Pulmonary artery endothelial cell (primary cell): ENCODE results near the gene KRTAP5-2. TPM values are rescaled to one million over a fixed set of nuclear protein-coding genes. Genes with fewer than 3 reads are reported as not detected.

Source experiments
- DNase-seq: peaks from one replicate; pipeline ENCODE4 v3.0.0-alpha.2; 2011; ENCODE audit warnings: low read depth, low spot score
- total RNA-seq: library from RNA; depleted of rRNA; stranded (reverse); fragments of >200 nt; gene quantifications from 2 replicates; pipeline ENCODE4 v1.2.3, GENCODE V29; 2014

The KRTAP5-2 gene
- total RNA-seq, 1 donor from 2014 or later = not detected

DNA sequence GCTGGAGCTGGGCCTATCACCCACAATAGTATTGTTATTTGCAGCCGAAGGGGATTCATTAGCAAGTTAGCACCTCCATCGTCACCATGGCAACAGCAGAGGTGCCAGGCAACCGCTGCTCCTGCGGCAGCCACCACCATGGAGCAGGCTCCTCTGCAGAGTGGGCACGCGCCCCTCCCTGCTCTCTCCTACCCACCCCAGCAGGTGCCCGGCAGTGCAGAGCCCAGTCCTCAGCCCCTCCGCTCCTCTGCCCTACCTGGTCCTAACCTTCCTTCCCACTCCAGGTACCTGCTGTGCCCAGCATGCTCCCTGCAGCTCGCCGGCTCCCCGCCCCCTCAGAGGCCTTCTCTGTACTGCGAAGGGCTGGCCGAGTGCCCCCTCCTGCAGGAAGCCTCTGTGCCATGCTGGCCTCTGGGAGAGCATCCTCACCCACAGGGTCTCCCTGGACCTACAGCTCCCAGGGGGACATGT, 29.6 kb downstream of the KRTAP5-2 start:
- no peak for DNase-seq

DNA sequence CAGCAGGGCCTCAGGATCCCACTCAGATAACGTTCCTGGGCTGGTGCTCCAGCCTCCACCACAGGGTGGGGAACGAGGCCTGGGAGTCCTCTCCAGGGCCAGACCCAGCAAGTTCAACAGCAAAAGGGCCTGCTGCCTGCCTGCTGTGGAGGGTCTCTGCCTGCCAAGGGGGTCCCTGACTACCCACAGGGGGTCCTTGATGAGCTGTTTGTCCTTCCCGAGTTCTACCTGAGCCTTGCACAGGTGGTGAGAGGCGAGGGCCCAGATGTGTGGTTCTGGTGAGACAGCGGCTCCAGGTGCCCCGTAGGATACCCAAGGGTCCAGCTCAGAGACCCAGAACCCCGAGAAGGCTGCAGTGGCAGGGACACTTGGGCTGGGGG, 30.4 kb downstream of the KRTAP5-2 start:
- no peak for DNase-seq

DNA sequence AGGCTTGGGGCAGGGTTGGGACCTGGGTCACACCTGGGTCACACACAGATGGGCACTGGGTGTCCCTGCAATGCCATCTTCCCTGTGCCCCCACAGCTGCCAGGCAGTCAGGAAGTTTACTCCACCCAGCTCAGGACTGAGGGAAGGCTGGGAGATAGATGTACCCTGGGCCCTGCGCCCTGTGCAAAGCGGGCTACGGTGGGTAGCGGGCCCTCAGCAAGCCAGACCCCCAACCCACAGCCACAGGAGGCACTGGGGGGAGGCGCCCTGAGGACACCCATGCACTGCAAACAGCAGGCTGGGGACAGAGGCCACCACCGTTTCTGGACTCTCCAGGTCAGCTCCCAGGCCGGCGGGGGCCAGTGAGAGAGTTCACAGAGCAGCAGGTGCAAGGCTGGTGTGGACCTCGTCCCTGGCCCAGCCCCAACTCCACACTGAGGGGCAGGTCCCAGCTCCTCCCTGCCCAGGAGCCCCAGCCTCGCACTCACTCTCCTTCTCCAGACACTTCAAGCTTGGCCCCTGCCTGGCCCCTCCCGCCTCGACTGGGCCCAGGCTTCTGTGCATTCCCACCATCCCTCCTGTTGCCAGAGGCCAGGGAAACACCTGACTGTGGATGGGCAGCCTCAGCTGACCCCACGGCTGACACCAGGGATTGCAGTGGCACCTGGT, 30.9 kb downstream of the KRTAP5-2 start:
- no peak for DNase-seq

DNA sequence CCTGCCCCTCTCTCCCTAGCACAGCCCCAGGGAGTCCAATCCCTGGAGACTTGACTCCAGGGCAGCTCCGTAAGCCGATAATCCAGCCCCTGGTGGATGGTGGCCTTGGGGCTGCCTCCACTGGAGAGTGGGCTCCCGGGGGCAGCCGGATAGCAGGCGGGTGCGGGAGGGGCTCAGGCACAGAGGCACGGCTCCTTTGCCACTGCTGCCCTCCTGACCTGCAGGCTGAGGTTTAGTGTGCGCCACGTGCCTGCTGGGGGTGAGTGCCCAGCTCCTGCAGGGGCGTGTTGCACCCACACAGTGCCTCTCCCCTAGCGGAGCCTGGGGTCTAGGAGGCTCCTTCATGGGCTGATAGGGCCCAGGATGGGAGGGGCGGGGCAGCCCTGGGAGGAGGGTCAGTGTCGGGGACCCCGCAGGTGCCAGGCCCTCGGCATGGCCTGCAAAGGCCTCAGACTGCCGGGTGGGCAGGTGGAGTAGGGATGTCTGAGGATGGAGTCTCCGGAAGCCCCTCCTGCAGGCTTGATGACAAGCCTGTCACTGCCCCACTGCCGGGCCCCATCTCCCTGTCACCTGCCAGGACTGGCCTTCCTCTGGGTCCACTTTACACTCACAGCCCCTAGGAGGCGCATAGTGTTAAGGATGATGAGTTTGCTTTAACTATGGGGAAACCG, 31.6 kb downstream of the KRTAP5-2 start:
- DNase-seq = no peak

DNA sequence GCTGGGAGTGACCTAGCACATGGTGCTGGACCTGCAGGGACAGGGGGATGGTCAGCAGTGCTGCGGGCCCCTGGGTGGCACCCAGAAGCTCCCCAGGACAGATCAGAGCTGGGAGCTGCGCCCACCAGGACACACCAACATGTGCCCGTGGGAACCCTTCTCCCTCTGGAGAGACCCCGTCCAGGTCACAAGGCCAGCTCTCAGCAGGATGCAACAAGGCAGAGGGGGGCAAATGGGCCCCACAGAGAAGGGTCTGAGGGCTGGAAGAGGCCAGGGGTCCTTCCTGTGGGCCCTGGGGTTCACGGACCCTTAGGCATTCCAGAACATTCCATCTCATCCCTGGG, 32.2 kb downstream of the KRTAP5-2 start:
- no peak for DNase-seq

DNA sequence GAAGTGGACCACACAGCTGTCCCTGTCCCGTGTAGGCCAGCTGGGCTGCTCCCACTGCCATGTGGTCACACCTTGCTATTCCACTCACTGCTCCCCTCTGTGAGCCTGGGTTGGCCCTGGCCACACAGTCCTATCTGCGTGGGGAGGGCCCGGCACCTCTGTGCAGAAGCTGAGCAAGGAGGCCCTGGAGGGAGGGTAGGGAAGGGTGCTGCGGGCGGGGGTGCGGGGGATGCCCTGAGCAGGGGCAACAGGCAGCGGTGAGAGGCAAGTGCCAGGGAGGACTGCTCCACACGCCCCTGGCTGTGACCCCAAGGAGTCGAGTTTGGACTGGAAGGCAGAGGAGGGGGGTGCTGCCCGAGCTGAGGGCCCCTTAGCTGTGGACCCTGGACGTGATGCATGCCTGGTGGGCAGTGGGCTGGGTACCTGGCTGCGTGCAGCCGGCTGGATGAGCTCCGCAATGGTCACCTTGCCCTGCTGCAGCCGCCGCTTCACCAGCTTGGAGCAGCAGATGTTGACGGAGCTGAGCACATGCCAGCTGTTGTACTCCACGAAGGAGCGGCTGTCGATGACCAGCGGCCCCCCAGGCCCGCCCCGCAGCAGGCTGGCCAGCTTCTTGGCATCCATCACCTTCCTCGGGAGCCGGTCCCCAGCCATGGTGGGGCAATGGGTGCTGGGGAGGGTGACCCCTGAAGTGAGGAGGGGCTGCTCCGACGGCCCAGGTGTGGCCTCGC, 32.8 kb downstream of the KRTAP5-2 start:
- no peak for DNase-seq

DNA sequence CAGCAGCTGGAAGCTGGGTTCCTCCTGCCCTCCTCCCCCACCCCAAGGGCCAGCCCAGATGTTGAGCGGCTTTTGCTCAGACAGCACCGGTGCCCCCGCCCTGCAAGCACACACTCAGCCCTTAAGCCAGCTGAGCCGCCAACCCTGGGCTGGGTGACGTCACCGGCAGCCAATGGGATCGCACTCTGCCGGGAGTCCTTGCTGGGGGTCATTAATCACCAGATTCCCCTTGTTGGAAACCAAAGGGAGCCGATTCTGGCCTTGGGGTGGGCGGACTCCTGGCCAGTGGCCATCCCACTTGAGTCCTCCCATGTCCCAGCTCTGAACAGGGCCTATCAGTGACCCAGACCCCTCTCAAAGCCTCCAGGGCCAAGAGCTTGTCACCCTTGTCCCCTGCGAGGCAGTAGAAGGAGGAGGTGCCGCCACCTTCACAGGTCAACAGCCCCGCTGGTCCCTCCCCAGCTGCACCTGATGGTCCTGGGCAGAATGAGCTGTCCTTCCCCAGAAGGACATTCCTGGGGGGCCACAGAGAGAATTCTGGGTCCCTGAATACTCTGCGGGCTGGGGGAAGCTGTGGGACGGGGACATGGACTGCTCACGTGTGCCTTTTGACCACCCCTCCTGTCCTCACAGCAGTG, 33.4 kb downstream of the KRTAP5-2 start:
- no peak for DNase-seq

DNA sequence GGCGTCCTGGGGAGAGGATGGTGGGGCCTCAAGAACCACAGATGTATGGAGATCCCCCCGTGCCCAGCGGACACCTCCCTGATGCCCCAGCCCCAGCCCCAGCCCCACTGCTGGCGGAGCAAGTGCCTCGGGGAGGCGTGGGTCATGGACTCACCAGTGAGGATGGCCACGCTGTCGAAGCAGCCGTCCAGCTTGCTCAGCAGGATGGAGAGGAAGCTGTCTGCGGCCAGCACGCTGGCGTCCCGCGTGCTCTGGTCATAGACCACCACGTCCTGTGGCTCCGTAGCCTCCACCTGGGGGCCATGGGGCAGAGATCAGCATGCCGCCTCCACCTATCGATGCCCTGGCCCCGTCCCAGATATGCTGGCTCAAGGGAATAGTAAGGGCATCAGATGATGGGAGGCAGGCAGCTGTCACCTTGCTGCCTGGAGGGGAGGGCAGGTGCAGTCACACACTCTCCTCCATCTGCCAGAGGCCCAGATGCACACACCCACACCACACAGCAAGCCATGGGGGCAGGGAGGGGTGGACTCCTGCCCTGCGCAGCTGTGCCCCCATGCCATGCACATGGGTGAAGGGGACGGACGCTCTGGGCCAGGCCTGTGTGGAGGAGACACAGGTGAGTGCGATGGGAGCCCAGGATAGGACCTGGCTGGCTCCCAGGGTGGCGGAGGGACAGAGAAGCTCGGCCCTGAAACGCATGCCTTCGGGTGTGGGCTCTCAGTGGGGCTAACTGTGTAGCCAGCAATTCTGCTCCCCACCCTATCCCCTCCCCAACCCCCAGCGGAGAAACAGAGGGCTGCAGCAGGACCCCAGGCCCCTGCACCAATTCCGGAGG, 34.2 kb downstream of the KRTAP5-2 start:
- no peak for DNase-seq

DNA sequence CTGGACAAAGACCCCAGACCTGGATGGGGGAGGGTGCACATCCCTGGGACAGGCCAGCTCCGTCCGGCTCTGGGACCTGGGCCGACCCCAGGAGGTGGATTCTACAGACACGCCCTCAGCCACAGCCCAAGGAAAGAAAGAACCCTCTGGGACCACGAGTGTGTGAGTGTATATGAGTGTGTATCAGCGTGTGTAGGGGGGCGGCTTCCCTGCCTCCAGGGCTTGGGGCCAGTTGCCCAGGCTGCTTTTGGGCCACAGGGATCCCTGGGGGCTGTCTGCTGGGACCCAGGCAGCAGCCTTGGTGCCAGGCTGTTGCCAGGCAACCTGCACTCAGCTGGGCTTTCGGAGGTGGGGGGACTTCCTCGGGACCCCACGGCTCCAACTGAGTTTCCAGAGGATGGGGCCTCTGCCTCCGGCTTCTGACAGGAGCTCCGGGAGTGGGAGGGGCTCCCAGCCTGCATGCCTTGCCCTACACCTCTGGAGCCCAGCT, 34.9 kb downstream of the KRTAP5-2 start:
- no peak for DNase-seq

DNA sequence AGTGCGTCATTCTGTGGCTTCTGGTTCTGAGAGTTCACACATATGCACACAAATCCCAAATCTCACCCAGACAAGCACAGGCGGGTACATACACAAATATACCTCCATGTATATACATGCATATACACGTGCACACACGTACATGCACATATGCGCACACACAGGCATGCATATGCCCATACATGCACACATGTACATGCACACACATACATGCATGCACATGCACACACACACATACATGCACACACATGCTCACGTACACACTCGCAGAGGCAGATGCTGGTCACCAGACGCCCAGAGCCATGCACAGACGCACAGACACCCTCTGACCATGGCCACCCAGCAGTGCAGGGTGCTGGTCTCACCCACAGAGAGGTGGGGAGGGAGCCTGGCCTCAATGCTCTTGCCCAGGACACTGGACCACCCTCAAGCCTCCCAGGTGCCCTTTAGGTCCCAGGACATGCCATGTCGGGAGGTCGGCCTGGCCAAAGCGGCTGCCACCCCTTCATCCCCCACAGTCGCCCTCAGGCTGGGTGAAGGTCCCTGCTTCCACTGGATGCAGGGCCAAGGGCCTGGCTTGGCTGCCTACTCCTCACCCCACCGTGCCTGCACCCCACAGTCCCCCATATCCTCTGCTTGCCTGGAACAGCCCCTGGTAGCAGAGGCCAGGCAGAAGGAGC, 35.5 kb downstream of the KRTAP5-2 start:
- no peak for DNase-seq

DNA sequence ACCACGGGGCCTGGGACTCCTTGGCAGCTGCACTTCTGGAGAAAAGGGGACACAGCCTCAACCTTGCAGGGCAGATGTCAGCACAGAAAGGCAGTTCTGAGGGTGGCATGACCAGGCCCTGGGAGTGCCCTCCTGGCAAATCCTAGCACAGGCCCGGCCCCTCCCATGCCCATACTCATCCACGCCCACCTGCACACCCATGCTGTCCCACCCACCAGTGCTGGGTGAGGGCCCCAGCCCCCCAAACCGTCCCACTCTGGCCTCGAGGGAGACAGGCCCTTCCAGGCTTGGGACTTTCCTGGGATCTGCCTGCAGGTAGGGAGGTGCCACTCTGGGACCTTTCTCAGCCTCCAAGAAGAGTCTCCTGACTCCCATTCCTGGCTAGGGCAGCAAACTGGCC, 36.1 kb downstream of the KRTAP5-2 start:
- DNase-seq = no peak

DNA sequence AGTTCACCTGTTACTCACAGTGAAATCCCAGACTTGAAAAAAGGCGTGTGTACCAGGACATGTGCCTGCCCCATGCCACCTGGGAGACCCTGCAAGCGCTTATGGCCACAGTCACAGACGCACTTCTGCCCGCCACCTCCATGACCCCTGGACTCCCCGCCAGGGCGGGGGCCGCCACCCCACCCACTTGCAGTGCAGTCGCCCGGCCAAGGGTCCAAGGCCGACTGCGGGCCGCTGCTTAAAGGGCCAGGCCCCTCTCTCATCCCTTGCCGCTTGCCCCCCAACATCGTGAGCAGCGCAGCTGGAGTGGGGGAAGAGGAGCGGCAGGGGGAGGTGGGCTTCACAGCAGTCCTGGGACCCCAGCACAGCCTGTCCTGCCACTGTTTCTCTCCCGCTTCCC, 36.8 kb downstream of the KRTAP5-2 start:
- DNase-seq = no peak

DNA sequence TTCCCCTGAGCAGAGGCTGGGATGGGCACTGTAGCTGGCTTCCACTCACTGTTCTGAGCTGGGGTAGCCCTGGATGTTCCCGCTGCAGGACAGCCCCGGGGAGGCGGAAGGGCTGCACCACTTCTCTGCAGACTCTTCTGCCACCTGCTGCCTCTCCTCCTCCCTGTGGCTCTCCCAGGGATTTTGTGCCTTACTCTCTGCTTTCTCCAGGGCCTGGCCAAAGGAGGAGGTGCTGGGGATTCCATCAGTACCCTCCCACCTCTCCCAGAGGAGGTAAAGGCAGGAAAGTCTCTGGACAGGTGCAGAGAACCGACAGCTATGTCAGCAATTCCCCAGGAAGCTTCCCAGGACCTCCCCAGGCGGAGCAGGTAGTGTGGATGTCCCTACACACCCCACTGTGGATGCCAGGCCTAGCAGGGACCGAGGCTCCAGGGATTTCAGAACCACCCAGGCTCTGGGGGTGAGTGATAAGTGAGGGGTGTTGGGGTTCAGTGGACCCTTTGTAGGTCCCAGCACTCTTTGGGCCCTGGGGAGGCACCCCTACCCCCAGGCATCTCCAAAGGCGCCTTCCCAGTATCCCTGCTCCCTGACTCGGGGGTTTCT, 37.3 kb downstream of the KRTAP5-2 start:
- no peak for DNase-seq

DNA sequence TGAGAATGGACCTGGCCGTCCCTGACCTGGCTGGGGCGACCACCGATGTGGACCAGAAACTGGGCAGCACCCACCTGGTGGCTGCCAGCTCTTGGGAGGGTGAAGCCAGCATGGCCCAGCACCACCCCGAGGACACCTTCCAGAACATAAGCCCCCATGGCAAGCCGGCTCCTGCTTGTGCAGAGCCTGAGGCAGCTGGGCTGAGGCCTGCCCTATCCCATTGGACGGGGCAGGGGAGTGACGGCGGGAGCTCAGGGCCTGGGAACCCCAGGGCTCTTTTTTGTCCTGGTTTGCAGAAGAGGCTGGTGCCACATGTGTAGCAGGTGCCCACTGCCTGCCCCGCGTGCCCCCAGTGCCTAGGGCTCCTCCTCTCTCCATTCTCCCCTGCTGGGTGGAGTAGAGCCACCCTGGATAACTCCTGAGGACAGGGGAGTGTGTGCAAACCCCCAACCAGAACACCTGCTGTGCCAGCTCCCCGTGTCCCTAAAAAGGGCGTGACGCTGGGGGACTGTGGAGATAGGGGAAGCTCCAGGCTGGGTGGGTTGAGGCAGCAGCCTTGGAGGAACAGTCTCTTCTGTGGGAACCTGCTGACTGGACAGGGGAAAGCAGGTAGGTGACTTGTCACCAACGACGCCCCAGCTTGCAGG, 38.0 kb downstream of the KRTAP5-2 start:
- DNase-seq = no peak

DNA sequence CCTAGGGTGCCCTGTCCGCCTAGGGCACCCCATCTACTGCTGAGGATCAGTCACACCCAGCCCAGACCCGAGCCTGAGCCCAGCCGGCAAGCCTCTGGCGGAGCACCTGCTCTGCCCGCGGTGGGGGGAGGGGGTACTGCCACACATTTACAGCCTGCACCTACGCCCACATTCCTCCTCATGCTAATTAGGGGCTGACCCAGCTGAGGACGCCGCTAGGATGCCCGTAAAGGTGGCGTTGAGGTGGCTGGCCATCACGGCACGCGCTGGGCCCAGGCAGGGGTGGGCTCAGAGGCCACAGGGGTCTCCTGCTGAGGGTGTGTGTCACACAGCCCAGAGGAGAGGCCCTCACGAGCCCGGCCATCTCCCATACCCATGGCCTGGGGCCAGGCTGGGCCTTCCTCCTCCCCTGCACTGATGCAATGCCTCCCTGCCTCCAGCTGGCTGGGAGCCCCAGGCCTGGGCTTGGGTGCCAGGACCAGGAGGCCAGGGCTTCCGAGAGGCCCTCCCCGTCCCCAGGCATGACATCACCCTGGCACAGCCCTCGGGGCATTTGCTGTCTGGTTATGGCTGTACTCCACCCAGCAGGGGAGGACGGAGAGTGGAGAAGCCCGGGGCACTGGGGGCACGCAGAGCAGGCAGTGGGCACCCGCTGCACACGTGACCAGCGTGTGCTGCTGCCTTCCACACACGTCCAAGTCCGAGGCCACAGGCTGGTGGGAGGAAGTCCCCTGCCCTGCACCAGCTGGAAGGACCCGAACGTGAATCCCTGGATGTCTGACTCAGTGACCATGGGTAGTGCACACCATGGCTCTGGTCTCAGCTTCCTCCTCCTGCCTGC, 38.8 kb downstream of the KRTAP5-2 start:
- DNase-seq = no peak

DNA sequence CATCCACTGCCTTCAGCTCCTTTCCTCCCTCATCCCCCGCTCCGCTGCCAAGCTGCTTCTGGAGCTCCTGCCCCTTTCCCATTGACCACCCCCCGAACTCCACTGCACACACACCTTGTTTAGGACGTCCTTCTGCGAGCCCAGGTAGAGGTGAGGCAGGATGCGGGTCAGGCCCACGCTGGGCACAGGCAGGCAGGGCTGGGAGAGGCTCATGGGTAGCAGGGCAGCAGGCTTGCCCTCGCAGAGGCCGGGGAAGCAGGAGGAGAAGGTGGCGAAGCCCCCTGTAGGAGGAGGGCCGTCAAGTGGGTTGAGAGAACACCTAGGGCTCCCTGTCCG, 39.4 kb downstream of the KRTAP5-2 start:
- no peak for DNase-seq

DNA sequence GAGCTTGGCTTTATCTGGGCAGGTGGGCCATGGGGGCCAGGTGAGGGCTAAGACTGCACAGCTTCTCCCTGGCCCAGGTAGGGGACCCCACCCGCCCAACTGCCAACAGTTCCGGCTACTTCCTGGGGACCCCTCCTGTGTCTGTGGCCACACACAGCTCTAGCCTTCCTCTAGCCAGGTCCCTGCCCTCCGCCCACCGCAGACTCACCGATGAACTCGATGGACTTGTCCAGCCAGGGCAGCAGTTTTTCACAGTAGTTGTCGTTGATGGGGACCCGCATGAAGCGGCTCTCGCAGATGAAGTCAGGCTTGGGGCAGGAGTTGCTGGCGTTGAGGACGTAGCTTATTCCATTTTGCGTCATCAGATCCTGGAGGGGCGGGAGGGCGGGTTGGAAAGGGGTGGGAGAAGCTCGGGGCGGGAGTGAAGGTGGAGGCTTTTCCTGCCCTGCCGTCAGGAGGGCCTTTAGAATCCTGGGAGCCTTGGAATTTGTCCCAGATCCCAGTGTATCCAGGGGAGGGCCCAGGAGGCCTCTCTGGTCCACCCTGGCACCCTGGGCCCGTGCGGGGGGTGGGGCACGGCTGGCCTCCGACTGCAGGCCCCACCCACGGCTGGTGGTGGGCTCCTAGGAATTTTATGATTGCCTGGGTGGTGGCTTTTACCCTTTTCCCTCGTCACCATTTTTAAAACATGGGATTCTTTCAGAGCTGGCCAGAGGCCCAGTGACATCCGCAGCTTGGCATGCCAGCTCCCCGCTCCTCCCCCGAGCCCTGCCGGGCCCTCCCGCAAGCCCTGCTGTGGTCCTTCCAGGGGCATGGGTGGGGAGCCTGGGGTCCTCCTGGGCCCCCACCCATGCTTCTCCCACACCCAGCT, 40.0 kb downstream of the KRTAP5-2 start:
- no peak for DNase-seq
